Measurements from ENCODE around the gene EGLN1. TPM values are rescaled to one million over a fixed set of nuclear protein-coding genes. Genes with fewer than 3 reads are reported as not detected.

EGLN1 gene
- total and polyA plus RNA-seq, 2 of the 8 experiments (the other 6 are each of a cell fraction or from before 2014, with no cell fraction given), result 4.0 to 6.4 TPM

GRCh38 chr1:231397886-231398671 is 24.0 kb downstream of the EGLN1 start (continued):
- no peak for TF ChIP-seq RBBP5 (IDR thresholded peaks at IDR 0.05; ENCODE audit: borderline replicate concordance, low read depth, low read length)
- TF ChIP-seq GTF2F1 (IDR thresholded peaks at IDR 0.05; ENCODE audit: borderline replicate concordance, low read depth, low read length), result no peak
- TF ChIP-seq BRCA1 (IDR thresholded peaks at IDR 0.05; ENCODE audit: low read depth, low read length), result no peak
- TF ChIP-seq CTBP2 (IDR thresholded peaks at IDR 0.05; ENCODE audit: borderline replicate concordance, insufficient read depth, insufficient read length, low read length), result no peak
- TF ChIP-seq HDAC6 (IDR thresholded peaks at IDR 0.05; ENCODE audit: low read depth, low read length), result no peak
- no peak for TF ChIP-seq TAF1 (IDR thresholded peaks at IDR 0.05; ENCODE audit: low read depth, low read length)
- no peak for TF ChIP-seq POLR2AphosphoS5 (IDR thresholded peaks at IDR 0.05; ENCODE audit: low read depth, low read length)

All from H1 (cell line).